ENCODE measurements around the gene IRF2BP1. TPM values are rescaled to one million over a fixed set of nuclear protein-coding genes. Genes with fewer than 3 reads are reported as not detected.

The IRF2BP1 gene
- total RNA-seq, 4 donors from 2014 or later, result 14.6 to 22.4 (median 20.0) TPM

DNA sequence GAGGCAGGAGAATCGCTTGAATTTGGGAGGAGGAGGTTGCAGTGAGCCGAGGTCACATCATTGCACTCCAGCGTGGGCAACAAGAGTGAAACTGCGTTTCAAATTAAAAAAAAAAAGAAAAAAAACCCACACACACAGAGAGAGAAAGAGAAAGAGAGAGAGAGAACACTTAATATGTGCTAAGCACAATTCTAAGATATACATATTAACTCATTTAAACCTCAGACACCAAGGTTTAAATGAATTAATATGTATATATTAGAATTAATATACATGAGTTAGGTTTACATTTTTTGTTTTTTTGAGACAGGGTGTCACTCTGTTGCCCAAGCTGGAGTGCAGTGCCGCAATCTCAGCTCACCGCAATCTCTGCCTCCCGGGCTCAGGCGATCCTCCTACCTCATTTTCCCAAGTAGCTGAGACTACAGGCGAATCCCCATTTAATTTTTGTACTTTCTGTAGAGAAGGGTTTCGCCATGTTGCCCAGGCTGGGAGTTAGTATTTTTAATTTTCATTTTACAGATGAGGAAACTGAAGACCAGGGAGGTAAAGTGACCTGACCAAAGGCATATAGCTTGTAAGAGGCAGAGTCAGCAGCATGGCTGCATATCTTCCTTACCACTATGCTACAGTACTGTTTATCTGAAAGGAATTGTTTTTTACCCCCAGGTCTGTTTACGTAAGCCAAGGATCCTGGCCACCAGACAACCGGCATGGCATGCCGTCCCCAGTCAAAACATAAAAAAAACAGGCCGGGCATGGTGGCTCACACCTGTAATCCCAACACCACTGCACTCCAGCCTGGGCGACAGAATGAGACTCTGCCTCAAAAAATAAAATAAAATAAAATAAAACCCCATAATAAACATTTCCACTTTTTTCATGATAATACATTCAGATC lies 25.3 kb downstream of the IRF2BP1 start:
- Histone ChIP-seq H3K4me1 (peaks cover 13 to 39% (median 26%) of the 10 kb centered on the region in 3 donors), H3K27ac (peak overlapping the region in 1 of 4 donors; percentile 20), H3K9me3 (no peaks in the 10 kb centered on the region), H3K36me3 (peaks cover 0 to 40% (median 17%) of the 10 kb centered on the region in 3 donors), H3K27me3 (peaks cover 0 to 23% (median 4%) of the 10 kb centered on the region in 4 donors), H3K4me3 (no peak overlapping the region)
- intact Hi-C loops (cut with DNase I), result no loop called here
- 78 to 82% methylated on average over 15 of the region's 15 CpGs for WGBS, 2 donors
- DNase-seq, result no peak
- TF ChIP-seq CTCF (IDR thresholded peaks at IDR 0.05), result no peak
- TF ChIP-seq POLR2A (IDR thresholded peaks at IDR 0.05), result no peak

GRCh38 chr19:45854167-45854778 lies 31.7 kb downstream of the IRF2BP1 start:
- 93 to 100% methylated on average over 1 to 3 of the region's 16 CpGs for WGBS, 2 donors
- Histone ChIP-seq H3K36me3 (peaks cover 37 to 94% (median 38%) of the 10 kb centered on the region in 3 donors), H3K27ac (no peak overlapping the region), H3K4me3 (no peak overlapping the region), H3K9me3 (no peaks in the 10 kb centered on the region), H3K4me1 (no peaks in the 10 kb centered on the region), H3K27me3 (no peaks in the 10 kb centered on the region)
- TF ChIP-seq POLR2A (IDR thresholded peaks at IDR 0.05), result no peak
- TF ChIP-seq CTCF (IDR thresholded peaks at IDR 0.05), result no peak
- intact Hi-C loops (cut with DNase I), result no loop called here
- no peak for DNase-seq

DNA sequence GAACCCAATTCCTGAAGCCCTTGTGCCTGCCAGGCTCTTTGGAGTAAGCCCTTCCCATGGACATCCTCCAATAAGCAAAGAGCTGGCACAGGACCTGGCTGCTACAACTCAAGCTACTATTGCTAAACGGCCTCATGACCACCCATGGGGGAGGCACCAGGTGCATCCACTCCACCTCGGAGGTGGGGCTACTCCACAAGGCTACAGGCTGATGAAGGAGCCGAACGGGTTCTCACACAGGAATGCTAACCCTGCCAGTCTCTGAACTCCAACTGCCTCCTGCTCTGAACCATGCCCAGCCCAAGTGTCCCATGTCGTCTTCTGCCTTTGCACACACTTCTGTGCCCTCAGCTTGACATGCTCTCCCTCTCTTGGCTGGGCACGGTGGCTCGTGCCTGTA lies 33.0 kb downstream of the IRF2BP1 start:
- 67 to 83% methylated on average over 2 of the region's 7 CpGs for WGBS, 2 donors
- TF ChIP-seq CTCF (IDR thresholded peaks at IDR 0.05), result no peak
- no peak for TF ChIP-seq POLR2A (IDR thresholded peaks at IDR 0.05)
- no peaks in the 10 kb centered on the region for H3K27me3 ChIP-seq
- no peak for DNase-seq
- intact Hi-C loops (cut with DNase I), result no loop called here
- peaks cover 30 to 94% (median 37%) of the 10 kb centered on the region in 3 donors for H3K36me3 ChIP-seq
- H3K4me1 ChIP-seq, result no peaks in the 10 kb centered on the region
- H3K9me3 ChIP-seq, result no peaks in the 10 kb centered on the region
- no peak overlapping the region for H3K27ac ChIP-seq
- no peak overlapping the region for H3K4me3 ChIP-seq

DNA sequence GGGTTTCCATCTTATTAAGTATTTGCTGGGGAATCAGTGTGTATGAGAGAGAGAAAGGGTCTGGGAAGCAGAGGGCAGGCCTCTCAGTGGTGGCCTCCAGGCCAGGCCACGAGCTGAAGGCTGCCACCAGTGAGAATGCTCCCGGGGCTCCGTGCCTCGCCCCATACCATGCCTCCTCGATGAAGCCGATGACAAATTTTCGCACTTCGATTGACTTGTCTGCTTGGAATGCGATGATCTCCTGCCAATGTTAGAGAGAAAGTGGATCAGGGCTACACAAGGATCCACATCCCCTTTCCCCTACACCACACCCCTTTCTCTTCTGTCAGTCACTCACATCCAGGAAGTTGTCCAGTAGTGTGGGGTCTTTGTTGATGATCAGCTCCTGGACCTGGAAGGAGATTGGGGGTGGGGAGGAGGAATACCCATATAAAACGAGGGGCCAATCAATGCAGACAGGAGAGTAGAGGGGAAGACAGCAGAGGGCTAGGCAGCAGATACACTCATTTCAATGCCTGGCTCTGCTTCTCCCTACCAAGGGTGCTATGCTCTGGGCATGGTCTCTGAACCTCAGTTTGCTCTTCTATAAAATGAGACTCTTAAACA lies 33.7 kb downstream of the IRF2BP1 start:
- Histone ChIP-seq H3K4me3 (no peak overlapping the region), H3K27ac (no peak overlapping the region)
- WGBS, 2 donors, result 92 to 93% methylated on average over 7 to 10 of the region's 10 CpGs

More for the DNA sequence above, 33.7 kb downstream of the IRF2BP1 start:
- TF ChIP-seq CTCF (IDR thresholded peaks at IDR 0.05), result no peak
- no peak for TF ChIP-seq POLR2A (IDR thresholded peaks at IDR 0.05)
- Histone ChIP-seq H3K4me1 (no peaks in the 10 kb centered on the region), H3K36me3 (peaks cover 37 to 99% (median 37%) of the 10 kb centered on the region in 3 donors), H3K9me3 (no peaks in the 10 kb centered on the region), H3K27me3 (no peaks in the 10 kb centered on the region)
- intact Hi-C loops (cut with DNase I), result no loop called here
- DNase-seq, result no peak
